Esophagus muscularis mucosa (tissue), 4 donors: ENCODE data around the gene PHLDA3.

ENCODE experiments used
- CTCF ChIP-seq, 3 experiments: fragments of 200-600 bp in 2 of 3; fragments of 450-650 bp in 1 of 3; sonication (generic) in 2 of 3; IDR thresholded peaks; one replicate each; pipeline ENCODE4 v1.5.1; 2017 to 2019; ENCODE audit warnings: antibody characterized with exemption in 3 of 3, mild to moderate bottlenecking in 2 of 3, moderate library complexity in 1 of 3
- EP300 ChIP-seq: sonication (generic); formaldehyde crosslinking; IDR thresholded peaks from one replicate; pipeline ENCODE4 v1.6.1; 2017; ENCODE audit warnings: antibody characterized with exemption
- POLR2A ChIP-seq: fragments of 450-650 bp; IDR thresholded peaks from one replicate; pipeline ENCODE4 v1.6.1; 2017; ENCODE audit warnings: antibody characterized with exemption, moderate library complexity, mild to moderate bottlenecking, low read depth
- POLR2AphosphoS5 ChIP-seq, 2 donors: sonication (generic); formaldehyde crosslinking; IDR thresholded peaks; one replicate each; pipeline ENCODE4 v1.6.1; 2017; ENCODE audit warnings: antibody characterized with exemption in 2 of 2

GRCh38 chr1:201485184-201485774 is 16.3 kb upstream of the PHLDA3 start:
- no peak for TF ChIP-seq POLR2A
- TF ChIP-seq CTCF (IDR thresholded peaks at IDR 0.05): no peak
- no peak for TF ChIP-seq EP300
- peak; percentile 4 to 77 for TF ChIP-seq POLR2AphosphoS5 (IDR thresholded peaks at IDR 0.05)
